ENCODE data around the gene SLC25A21.

Gene SLC25A21

GRCh38 chr14:36940476-36940875 lies 231.9 kb downstream of the SLC25A21 start:
- TF ChIP-seq SIN3A (IDR thresholded peaks at IDR 0.05; ENCODE audit: borderline replicate concordance, insufficient read depth, low read length) = no peak
- TF ChIP-seq REST (IDR thresholded peaks at IDR 0.05; ENCODE audit: insufficient read depth in 1 of 2, low read depth in 2 of 2, low read length in 2 of 2) = no peak
- TF ChIP-seq FOXP2 (optimal IDR thresholded peaks at IDR 0.05; ENCODE audit: borderline replicate concordance, extremely low read depth, extremely low read length, insufficient read depth) = no peak
- TF ChIP-seq TAF1 (IDR thresholded peaks at IDR 0.05; ENCODE audit: borderline replicate concordance, insufficient read depth, low read length) = no peak

GRCh38 chr14:36939265-36939664 lies 233.1 kb downstream of the SLC25A21 start:
- TF ChIP-seq POLR2AphosphoS5 (IDR thresholded peaks at IDR 0.05; ENCODE audit: low read depth, low read length) (no peak), TAF1 (IDR thresholded peaks at IDR 0.05; ENCODE audit: borderline replicate concordance, insufficient read depth, low read length) (no peak), REST (IDR thresholded peaks at IDR 0.05; ENCODE audit: insufficient read depth in 1 of 2, low read depth in 2 of 2, low read length in 2 of 2) (no peak), FOXP2 (optimal IDR thresholded peaks at IDR 0.05; ENCODE audit: borderline replicate concordance, extremely low read depth, extremely low read length, insufficient read depth) (no peak), SIN3A (IDR thresholded peaks at IDR 0.05; ENCODE audit: borderline replicate concordance, insufficient read depth, low read length) (no peak)

GRCh38 chr14:36938678-36939077 lies 233.7 kb downstream of the SLC25A21 start:
- TF ChIP-seq SIN3A (IDR thresholded peaks at IDR 0.05; ENCODE audit: borderline replicate concordance, insufficient read depth, low read length) (no peak), REST (IDR thresholded peaks at IDR 0.05; ENCODE audit: insufficient read depth in 1 of 2, low read depth in 2 of 2, low read length in 2 of 2) (no peak), TAF1 (IDR thresholded peaks at IDR 0.05; ENCODE audit: borderline replicate concordance, insufficient read depth, low read length) (no peak), POLR2AphosphoS5 (IDR thresholded peaks at IDR 0.05; ENCODE audit: low read depth, low read length) (no peak), FOXP2 (optimal IDR thresholded peaks at IDR 0.05; ENCODE audit: borderline replicate concordance, extremely low read depth, extremely low read length, insufficient read depth) (no peak)

- TF ChIP-seq SIN3A (IDR thresholded peaks at IDR 0.05; ENCODE audit: borderline replicate concordance, insufficient read depth, low read length) (no peak), FOXP2 (optimal IDR thresholded peaks at IDR 0.05; ENCODE audit: borderline replicate concordance, extremely low read depth, extremely low read length, insufficient read depth) (no peak), TAF1 (IDR thresholded peaks at IDR 0.05; ENCODE audit: borderline replicate concordance, insufficient read depth, low read length) (no peak), REST (IDR thresholded peaks at IDR 0.05; ENCODE audit: insufficient read depth in 1 of 2, low read depth in 2 of 2, low read length in 2 of 2) (no peak), POLR2AphosphoS5 (IDR thresholded peaks at IDR 0.05; ENCODE audit: low read depth, low read length) (no peak)
These were observed 236.3 kb downstream of the SLC25A21 start for GRCh38 chr14:36935976-36936678.
